T-helper 1 cell (primary cell): Measurements from ENCODE around the gene TMEM179.
"Not testable (repeated sequence)": the region's sequence is repeated elsewhere in the genome, so short reads cannot be mapped to it uniquely, and the experiment has no call there.

Source experiments
- DNase-seq, 5 donors: peaks; one replicate each; pipeline ENCODE4 v3.0.0-alpha.2; 2012 to 2020

The TMEM179 gene

GRCh38 chr14:104637546-104638003 is 33.0 kb upstream of the TMEM179 start:
- no peak for DNase-seq

GRCh38 chr14:104636846-104637545 is 32.4 kb upstream of the TMEM179 start:
- DNase-seq: not testable (repeated sequence)

- DNase-seq: no peak
These were observed 31.6 kb upstream of the TMEM179 start for GRCh38 chr14:104636131-104636530.

GRCh38 chr14:104635717-104636116 is 31.1 kb upstream of the TMEM179 start:
- no peak for DNase-seq

- DNase-seq: no peak
These were observed 30.5 kb upstream of the TMEM179 start for GRCh38 chr14:104634886-104635570.

DNA sequence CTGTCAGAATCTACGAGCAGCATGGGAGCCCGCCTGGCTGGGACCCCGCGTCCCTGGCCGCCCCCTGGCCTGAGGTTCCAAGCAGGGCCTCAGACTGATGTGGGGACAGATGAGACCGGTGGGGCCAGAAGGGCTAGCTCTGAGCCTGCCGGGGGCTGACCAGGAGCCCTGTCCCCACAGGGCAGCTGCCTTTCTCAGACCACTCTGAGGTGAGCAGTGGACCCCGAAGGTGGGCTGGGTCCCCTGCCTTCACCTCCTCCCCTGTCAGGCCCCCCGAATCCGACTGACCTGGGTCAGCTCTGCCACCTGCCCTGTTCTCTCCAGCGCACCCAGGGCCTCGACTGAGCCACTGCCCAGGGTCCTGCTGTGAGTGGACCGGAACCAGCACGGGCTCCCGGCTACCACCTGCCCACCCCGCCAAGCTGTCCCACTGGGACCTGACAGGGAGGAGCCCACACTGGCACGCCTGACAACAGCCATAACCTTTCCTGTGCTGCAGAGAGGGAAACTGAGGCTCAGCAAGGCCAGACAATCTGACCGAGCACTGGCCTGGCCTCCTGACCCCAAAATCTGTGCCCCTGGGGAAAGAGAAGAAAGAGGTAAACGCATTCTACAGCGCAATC is 29.7 kb upstream of the TMEM179 start:
- DNase-seq: no peak

- DNase-seq: no peak
These were observed 28.9 kb upstream of the TMEM179 start for GRCh38 chr14:104633276-104634137.

GRCh38 chr14:104632781-104633180 is 28.2 kb upstream of the TMEM179 start:
- no peak for DNase-seq

- DNase-seq: no peak
These were observed 20.4 kb upstream of the TMEM179 start for GRCh38 chr14:104624939-104625338.

DNA sequence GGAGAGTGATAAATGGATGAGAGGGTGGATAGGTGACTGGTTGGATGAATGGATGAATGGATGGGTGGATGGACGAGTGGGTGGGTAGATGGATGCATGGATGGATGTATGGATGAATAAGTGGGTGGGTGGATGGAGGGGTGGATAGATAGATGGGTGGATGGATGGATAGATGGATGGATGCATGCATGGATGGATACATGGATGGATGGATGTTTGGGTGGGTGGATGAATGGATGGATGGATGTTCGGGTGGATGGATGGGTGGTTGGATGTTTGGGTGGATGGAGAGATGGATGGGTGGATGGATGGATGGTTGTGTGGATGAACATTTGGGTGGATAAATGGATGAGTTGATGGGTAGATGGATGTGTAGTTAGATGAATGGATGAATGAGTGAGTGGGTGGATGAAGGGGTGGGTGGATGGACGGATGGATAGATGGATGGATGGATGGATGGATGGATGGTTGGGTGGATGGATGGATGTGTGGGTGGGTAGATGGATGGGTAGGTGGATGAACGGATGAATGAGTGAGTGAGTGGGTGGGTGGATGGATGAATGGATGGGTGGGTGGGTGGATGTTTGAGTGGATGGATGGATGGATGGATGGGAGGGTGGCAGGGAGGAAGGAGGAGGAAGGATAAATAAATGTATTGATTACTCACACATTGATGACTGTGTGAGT is 9.7 kb upstream of the TMEM179 start:
- no peak for DNase-seq

GRCh38 chr14:104611881-104612280 is 7.3 kb upstream of the TMEM179 start:
- DNase-seq: no peak

DNA sequence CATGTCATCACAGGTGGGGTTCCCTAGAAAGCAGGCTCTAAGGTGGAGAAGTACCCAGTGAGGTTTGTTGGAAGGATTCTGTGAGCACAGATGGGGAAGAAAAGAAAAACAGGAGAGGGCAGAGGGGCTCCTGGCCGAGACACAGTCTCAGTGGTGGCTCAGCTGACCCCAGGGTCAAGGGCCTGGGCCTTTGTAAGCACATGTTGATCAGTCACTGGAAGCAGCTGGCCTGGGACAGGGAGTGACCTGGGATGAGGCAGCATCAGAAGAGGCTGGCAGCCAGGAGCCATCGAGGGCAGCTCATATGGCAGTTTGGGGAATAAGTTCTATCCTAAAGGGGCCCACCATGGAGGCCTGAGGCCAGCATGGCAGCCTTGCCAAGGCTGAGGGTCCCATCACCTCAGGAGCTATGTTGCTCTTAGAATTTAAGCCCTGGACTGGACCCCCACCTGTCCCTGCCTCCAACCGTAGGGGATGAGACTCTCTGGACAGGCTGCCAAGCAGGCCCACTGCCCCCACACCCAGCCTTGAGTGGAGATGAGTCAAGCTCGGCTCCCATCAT is 6.3 kb upstream of the TMEM179 start:
- DNase-seq: no peak

GRCh38 chr14:104609666-104610065 is 5.1 kb upstream of the TMEM179 start:
- no peak for DNase-seq

DNA sequence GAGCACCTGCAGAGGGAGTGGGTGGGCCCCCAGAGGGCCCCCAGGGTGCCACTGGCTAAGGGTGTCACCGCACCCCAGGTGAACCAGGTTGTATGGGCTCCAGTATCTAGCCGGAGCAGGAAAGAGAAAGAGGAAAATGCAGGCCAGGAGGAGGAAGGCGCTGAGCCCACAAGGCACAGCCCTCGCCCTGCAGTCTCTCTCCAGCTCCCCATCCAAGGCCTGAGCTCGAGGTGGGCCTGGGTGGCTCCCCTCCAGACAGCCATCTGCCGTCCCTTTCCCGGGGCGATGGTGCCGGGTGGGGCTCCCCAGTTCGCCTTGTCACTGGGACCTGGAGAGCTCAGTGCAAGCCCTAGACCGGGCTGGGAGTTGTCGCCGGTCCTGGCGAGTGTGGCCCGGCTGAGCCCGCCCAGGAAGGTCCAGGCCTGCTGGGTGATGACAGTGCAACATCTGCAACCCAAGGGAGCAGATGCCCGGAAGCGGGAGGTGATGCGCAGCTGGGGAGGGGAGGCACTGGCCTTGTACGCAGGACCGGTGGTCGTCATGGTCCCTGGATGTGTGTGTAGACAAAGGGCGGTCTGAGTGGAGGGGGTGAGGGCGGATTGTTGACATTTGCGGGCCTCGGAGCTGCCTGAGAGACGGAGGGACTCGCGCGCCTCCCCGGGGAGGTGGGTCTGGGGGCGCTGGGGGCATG is 716 bp downstream of the TMEM179 start:
- DNase-seq: no peak

- no peak for DNase-seq
These were observed 1.6 kb downstream of the TMEM179 start for GRCh38 chr14:104602933-104603325.

DNA sequence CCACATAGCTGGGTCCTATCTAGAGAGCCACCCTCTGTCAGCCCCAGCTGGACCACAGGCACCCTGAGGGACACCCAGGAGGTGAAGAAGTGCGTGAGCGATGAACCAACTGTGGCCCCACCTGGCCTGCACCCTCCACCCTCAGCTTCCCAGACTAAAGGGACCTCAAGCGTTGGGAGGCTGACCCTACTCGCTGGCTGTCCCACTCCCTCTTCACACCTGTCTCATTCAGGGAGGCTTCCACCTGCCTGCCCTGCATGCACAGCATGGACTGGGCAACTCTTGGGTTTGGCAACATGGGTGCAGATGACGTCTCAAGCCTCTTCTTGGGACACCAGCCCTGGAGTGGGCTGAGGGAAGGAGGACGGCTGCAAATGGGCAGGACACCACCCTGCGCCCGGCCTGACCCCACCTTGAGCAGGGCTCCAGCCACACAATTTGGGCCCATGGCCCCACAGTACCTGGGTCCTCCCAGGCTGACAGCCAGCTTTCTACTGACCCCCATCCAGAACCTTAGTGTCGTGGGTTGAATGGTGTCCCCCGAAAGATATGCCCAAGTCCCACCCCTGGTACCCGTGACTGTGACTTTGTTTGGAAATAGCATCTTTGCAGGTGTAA is 2.1 kb downstream of the TMEM179 start:
- no peak for DNase-seq

DNA sequence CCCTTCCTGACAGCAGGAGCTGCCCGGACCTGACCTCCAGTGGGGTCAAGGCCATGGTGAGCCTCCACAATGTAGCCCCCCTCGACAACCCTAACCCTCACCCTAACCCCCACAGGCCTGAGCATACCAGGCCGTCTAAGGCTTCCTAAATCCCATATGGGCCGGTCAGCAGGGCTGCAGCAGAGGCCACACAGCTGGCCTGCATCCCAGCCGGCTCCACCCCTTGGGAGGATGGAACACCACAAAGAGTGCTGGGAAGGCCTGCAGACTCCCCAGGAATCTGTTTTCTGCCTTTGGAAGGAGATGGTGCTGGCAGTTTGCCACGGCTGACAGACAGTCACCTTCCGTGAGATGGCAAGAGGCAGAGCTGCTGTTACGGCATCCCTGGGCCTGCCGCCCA is 2.8 kb downstream of the TMEM179 start:
- DNase-seq: peak in 1 of 5 donors; percentile 5

DNA sequence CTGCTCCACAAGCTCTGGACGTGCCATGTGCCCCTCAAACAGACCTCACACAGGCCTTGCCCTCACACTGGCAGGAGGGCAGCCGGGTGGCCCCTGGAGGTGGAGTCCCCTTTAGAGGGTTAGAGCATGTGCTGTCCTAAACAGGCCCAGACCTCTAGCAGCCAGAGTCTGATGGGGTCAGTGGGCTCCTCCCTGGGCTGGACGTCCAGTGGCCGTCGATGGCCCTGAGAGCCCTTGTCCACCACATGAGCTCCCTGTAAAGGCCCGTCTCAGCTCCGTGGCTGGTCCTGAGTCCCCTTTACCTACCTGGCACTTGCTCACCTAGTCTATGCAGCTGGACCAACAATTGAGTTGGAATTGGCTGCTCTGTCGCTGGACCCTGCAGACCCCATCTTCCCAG is 3.8 kb downstream of the TMEM179 start:
- DNase-seq: no peak

GRCh38 chr14:104600141-104600643 is 4.4 kb downstream of the TMEM179 start:
- DNase-seq: peak in 1 of 5 donors; percentile 7

DNA sequence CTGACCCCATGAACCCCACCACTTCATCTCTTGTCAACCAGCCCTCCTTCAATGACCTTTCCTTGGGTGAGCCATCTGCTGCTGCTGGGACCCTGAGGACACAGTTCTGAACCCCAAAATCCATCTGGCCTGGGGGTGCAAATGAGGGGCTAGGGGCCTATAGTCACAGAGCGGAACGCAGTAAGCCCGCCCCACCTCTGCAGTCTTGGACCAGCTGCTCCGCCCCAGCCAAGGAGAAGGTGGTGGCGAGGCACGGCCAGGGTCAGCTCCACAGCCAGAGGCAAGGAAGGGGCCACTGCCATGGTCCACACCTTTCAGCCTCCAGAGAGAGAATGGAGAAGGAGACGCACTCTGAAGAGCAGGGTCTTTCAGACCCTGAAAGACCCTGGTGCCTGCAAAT is 5.1 kb downstream of the TMEM179 start:
- DNase-seq: no peak

DNA sequence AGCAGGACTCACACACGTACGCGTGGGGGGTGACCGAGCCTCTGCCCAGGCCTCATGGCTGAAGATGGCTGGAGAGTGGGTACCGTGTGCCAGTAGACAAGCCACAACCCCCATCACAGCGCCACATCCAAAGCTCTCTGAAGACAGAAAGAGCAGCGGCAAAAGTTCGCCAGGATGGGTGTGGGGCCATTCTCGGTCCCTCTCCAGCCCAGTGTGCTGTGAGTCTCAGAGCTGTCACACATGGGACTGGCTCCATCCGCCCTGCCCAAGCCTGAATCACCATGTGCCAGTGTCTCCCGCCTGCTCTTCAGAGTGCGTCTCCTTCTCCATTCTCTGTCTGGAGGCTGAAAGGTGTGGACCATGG is 5.7 kb downstream of the TMEM179 start:
- peak in 1 of 5 donors; percentile 7 for DNase-seq
